Suprapubic skin (tissue), 4 donors: Measurements from ENCODE around the gene TMEM205.

Source experiments
- CTCF ChIP-seq, 2 donors: fragments of 200-600 bp in 1 of 2; fragments of 450-650 bp in 1 of 2; sonication (generic) in 1 of 2; IDR thresholded peaks; one replicate each; pipeline ENCODE4 v1.5.1; 2016 to 2019; ENCODE audit warnings: antibody characterized with exemption in 2 of 2, mild to moderate bottlenecking in 1 of 2, moderate library complexity in 1 of 2
- EP300 ChIP-seq: sonication (generic); formaldehyde crosslinking; IDR thresholded peaks from one replicate; pipeline ENCODE4 v1.6.1; 2017; ENCODE audit warnings: antibody characterized with exemption
- POLR2AphosphoS5 ChIP-seq, 3 donors: sonication (generic); formaldehyde crosslinking; IDR thresholded peaks; one replicate each; pipeline ENCODE4 v1.6.1; 2017; ENCODE audit warnings: antibody characterized with exemption in 3 of 3

- TF ChIP-seq CTCF (IDR thresholded peaks at IDR 0.05), result no peak
- no peak for TF ChIP-seq POLR2AphosphoS5 (IDR thresholded peaks at IDR 0.05)
- TF ChIP-seq EP300, result no peak
Observed at GRCh38 chr19:11295180-11295579, 50.9 kb downstream of the TMEM205 start.
